NCI-H1417 treated with DMSO at 0.1 percent for 48 hours (cell line): ENCODE results near the gene HOXA1.

Experiments used
- DNase-seq: peaks from one replicate; lab custom pipeline; 2025; lab: John Stamatoyannopoulos, UW

Gene HOXA1

GRCh38 chr7:27095897-27096767 lies at the start of gene HOXA1:
Gene HOXA1 (minus strand): TSS chr7:27096000. CDS start chr7:27095912, 88 bp downstream.
- peak; percentile 83 for DNase-seq

- no peak for DNase-seq
Measured at GRCh38 chr7:27145165-27145913, 49.5 kb upstream of the HOXA1 start.

- DNase-seq: no peak
Measured at GRCh38 chr7:27144781-27145164, 49.0 kb upstream of the HOXA1 start.

DNA sequence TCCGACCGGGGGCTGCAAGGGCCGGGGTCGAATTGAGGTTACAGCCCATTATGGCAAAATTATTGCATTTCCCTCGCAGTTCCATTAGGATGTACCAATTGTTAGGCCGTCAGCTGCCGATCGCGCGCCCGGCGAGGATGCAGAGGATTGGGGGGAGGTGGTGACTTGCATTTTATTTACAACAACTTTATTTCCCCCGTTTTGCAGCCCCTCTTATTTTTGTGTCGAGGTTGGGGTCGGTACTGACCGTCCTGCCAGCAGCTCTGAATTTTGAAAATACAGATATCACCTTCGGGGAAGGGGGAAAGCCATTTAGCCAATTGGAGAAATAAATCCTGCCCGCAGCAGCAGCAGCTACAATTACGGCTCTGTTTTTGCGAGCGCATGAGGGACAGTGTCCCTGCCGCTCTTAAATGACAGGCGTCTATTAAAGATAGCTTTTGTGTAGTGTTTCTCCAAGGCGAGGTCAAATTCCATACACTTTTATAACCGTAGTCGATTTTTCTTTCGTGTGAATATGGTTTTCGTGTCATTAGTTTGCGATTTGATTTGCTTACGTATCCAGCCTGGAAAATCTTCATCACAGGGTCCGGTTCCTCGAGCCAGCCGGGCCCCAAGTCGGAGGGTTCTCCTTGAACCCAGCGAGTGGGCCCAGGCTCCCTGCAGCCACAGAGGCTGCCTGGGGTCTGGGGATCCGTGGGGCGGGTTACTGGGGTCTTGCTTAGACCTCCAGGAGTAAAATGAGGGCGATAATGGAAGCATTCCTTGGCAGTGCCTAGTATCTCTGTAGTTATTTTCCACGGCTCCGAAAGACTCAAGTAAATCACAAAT lies 48.4 kb upstream of the HOXA1 start:
- DNase-seq: no peak

GRCh38 chr7:27143023-27143949 lies 47.5 kb upstream of the HOXA1 start, which contains the start of gene HOXA5:
Gene HOXA5 (minus strand): TSS chr7:27143681. CDS start chr7:27143607, 74 bp downstream.
- peak; percentile 62 for DNase-seq

GRCh38 chr7:27142580-27143022 lies 46.8 kb upstream of the HOXA1 start:
- no peak for DNase-seq

DNA sequence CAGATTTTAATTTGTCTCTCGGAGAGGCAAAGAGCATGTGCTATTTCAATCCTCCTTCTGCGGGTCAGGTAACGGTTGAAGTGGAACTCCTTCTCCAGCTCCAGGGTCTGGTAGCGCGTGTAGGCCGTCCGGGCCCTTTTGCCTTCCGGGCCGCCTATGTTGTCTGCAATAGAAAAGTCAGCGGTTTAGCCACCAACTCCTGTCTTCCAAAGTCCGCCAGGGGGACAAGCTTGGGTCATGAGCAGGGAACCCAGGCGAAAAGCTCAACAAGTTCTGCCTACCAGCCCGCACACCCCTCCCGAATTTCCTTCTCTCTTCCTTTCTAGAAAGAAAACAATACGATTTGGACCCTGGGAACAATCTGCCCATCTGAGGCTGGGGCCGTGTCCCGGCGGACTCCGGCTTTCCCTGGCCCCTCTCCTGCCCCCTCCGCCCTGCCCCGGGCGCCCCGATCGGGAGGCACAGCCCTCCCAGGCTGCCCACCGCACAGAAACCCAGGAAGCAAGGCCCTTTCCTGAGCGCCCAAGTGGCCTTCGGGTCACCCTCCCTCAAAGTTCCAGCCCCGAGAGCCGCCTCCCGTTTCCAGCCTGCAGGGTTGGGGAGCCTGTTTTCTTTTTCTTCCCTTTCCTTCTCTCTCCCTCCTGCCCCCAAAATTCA lies 46.3 kb upstream of the HOXA1 start:
- DNase-seq: no peak

DNA sequence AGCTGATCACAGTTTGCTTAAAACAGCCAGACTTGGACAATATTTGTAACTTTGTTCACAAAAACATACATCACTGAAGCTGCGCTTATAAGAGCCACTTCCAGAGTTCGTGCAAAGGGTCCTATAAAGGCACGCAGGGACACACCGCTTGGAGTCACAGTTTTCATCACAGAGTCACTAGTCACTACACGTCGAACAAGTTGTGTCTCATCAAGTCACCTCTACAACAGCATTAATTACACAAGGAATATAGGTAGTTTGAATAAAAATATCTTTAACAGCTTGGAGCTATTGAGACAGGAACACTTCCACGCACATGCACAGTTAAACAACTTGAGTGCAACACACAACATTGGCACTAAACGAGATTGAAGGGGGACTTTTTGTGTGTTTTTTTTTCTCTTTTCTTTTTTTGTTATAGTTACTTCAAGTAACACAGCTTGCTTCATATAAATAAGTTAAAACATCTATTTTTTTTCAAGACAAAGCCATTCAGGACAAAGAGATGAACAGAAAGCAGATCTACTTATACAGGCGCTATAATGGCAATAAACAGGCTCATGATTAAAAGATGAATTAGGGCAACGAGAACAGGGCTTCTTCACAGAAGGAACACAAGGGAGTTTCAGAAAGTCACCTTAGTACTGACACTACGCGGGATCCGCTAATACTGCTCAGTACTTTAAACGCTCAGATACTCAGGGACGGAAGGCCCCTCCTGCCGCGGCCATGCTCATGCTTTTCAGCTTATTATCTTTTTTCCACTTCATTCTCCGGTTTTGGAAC lies 45.5 kb upstream of the HOXA1 start:
- DNase-seq: no peak

- DNase-seq: no peak
Measured at GRCh38 chr7:27140126-27140857, 44.5 kb upstream of the HOXA1 start.

DNA sequence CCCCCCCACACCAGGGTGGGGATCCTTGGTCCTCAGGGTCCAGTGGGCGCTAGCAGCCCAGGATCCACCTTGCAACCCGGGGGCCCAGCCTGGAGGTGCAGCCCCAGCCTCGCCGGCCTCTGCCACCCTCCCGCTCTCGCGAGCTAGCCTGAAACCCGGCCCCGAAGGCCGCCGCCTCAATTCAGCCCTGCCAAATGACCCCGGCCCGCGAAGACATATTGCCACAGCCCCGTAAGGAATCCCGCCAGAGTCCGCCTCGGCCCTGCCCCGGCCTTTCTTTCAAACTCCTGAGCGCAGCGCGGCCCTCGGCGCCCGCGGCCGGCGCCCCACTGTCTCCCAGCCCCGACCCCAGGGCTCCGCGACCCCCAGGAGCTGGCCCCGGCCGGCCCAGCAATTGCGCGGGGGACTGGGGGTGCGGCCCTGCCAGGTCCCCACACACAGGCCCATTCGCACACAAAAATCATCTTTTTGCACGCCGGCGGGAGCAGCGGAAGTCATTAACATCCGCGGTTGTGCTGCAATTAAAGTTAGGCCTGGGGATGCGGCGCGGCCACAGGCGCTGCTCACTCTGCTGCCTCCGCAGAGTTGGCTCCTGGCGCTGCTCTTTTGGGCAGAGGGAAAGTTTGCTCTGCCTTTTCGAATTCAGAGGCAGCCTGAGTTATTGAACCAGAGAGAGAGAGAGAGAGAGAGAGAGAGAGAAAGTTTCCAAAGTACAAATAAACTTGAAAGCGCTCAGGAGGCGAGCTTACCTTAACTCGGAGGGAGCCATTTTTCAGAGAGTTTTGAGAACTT lies 43.7 kb upstream of the HOXA1 start:
- DNase-seq: no peak

- no peak for DNase-seq
Measured at GRCh38 chr7:27138985-27139333, 43.2 kb upstream of the HOXA1 start.

- DNase-seq: no peak
Measured at GRCh38 chr7:27138472-27138871, 42.7 kb upstream of the HOXA1 start.

DNA sequence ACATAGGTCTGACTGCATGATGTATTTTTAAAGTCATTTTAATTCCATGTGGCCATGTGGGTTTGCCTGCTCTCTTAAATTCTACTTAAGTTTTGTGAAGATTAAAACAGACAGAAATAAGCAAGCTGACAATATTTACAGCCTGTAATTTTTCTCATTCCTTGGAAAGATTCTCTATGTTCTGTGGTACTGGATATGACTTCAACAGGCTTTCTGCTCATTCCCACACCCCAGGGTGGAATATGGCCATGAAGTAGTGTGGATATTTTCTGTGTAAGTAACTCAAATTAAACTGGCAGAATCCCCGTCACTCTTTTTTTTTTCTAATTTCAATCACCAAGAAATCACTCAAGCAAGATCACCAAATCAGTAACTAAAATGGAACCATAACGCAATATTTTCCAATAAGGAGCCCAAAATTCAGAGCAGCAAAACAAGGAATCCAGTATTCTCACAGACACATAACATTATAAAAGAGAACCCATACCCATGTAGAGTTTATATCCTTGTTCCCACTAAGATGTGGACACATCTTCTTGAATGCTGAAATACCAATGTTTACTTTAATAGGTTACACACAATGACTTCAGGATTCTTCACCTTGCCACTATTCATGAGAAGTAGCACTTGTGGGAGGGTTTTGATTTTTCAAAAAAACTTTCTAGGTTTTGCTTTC lies 42.0 kb upstream of the HOXA1 start:
- DNase-seq: no peak

- DNase-seq: no peak
Measured at GRCh38 chr7:27134392-27134791, 38.6 kb upstream of the HOXA1 start.

DNA sequence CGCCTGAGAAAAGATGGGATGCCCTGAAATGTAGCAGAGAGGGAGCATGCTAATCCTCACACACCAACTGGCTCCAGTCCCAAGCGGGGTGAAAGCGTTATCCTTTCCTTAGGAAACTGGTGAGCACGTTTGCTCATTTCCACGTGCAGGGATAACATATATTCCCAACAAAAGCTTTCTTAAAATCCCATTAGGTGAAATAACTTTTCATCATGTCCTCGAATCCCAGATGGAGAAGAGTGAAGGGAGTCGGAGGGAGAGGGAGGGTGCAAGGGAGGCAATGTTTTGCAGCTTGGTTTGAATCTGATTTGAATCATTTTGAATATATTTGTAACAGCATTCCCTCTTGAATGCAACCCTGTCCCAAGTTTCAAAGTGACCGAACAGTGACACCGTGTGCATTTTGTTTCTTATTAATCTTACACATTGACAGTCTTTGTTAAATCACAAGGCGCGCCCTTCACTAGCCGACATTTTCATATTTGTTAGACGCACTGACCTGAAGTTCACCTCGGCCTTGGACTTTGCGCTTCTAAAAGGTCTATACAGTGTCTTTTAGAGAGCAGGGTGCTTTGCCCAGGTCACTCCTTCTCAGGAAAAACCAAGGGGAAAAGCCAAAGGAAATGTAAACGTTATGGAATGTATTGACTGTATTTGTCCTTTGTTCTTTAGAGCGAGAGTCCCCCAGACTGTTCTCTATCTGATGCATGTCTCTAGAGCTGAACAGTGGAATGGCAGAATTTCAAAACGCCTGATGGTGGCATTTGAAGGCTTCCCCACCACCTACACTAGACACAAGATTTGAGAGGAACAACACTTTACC lies 37.8 kb upstream of the HOXA1 start:
- DNase-seq: no peak

DNA sequence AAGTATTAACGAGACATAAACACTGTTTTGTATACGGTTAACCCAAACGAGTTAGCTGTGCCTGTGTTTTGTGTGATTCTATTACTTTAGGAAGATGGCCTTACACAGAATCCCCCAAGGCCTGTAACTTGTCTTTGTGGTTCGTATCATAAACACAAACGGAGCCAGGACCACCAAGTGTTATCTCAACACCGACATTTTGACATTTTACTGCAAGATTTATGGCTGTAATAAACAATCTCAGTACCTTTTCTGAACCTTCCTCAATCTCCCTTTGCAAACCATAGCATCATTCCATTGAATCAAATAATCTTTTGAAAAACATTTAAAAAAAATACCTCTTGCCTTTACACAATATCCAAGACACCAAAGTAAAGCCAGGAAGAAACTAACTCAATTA lies 37.2 kb upstream of the HOXA1 start:
- no peak for DNase-seq

DNA sequence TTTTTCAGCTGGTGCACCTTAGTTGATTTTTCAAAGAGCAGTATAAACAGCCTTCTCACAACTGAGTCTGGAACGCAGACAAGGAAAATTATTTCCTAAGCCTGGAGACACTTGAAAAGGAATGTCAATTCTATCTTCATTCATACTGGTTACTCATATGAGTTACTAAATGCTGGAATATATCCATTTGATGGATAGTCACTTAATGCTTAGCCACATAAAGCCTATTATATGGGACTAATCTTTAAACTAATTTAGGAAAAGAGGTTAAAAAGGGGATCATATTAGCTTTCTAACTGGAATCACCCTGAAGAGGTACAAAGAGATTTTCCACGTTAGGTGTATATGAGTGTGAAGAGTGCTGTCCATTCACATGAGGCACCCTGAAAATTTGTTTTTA lies 36.4 kb upstream of the HOXA1 start:
- DNase-seq: no peak
